SK-N-SH (cell line): Measurements from ENCODE around the gene EPM2A.

Experiments used
- EP300 ChIP-seq, 2 experiments: IDR thresholded peaks; 2 replicates each; pipeline versions ENCODE4 v1.4.0 to v1.6.1; 2012; ENCODE audit warnings: borderline replicate concordance in 1 of 2, low read depth in 1 of 2, low read length in 1 of 2
- GABPA ChIP-seq: IDR thresholded peaks from 2 replicates; pipeline ENCODE4 v1.4.0; 2012; ENCODE audit warnings: low read depth, mild to moderate bottlenecking
- JUND ChIP-seq: IDR thresholded peaks from 2 replicates; pipeline ENCODE4 v1.4.0; 2012
- TAF1 ChIP-seq: IDR thresholded peaks from 2 replicates; pipeline ENCODE4 v1.6.1; 2012; ENCODE audit warnings: low read depth, mild to moderate bottlenecking, low read length, moderate library complexity, borderline replicate concordance
- TEAD4 ChIP-seq: IDR thresholded peaks from 2 replicates; pipeline ENCODE4 v1.4.0; 2012; ENCODE audit warnings: mild to moderate bottlenecking, borderline replicate concordance; ENCODE audit not compliant: insufficient read depth
- TF ChIP-seq, protein P1 (sequence below): fragments of 200-600 bp; sonication (generic); IDR thresholded peaks from 2 replicates; pipeline ENCODE4 v1.6.1; 2017; ENCODE audit warnings: antibody characterized with exemption, mild to moderate bottlenecking, moderate library complexity

DNA sequence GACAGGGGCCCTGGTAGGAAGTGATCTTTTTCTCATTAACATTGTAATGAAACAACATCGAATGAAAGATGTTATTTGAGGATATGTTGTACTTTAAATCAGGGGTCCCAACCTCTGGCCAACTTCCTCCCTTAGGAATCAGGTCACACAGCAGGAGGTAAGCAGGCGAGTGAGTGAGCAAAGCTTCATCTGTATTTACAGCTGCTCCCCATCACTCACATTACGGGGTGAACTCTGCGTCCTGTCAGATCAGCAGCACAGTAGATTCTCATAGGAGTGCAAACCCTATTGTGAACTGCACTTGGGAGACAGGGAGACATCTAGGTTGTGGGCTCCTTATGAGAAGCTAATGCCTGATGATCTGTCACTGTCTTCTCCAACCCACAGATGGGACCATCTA lies 19.9 kb downstream of the EPM2A start:
- TF ChIP-seq JUND (no peak), TEAD4 (no peak), EP300 (IDR thresholded peaks at IDR 0.05; ENCODE audit: borderline replicate concordance in 1 of 2, low read depth in 1 of 2, low read length in 1 of 2) (no peak), GABPA (no peak), TAF1 (no peak)
- TF ChIP-seq, protein P1, sequence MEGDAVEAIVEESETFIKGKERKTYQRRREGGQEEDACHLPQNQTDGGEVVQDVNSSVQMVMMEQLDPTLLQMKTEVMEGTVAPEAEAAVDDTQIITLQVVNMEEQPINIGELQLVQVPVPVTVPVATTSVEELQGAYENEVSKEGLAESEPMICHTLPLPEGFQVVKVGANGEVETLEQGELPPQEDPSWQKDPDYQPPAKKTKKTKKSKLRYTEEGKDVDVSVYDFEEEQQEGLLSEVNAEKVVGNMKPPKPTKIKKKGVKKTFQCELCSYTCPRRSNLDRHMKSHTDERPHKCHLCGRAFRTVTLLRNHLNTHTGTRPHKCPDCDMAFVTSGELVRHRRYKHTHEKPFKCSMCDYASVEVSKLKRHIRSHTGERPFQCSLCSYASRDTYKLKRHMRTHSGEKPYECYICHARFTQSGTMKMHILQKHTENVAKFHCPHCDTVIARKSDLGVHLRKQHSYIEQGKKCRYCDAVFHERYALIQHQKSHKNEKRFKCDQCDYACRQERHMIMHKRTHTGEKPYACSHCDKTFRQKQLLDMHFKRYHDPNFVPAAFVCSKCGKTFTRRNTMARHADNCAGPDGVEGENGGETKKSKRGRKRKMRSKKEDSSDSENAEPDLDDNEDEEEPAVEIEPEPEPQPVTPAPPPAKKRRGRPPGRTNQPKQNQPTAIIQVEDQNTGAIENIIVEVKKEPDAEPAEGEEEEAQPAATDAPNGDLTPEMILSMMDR: no peak
